Frontal cortex (tissue), 1 donor: ENCODE results near the gene JMY. TPM values are rescaled to one million over a fixed set of nuclear protein-coding genes. Genes with fewer than 3 reads are reported as not detected.

Source experiments
- small RNA-seq: library from RNA; depleted of rRNA; stranded (forward); fragments of <200 nt; gene quantifications from one replicate; pipeline ENCODE3, GENCODE V24; 2014
- total RNA-seq: library from RNA; depleted of rRNA; stranded (reverse); fragments of >200 nt; gene quantifications from one replicate; pipeline ENCODE4 v1.2.3, GENCODE V29; 2014

JMY gene
- total RNA-seq, 1 donor from 2014 or later, result 39.9 TPM

Small RNA genes within 50 kb of the gene (small RNA-seq; reads per million reads assigned to genes)
- gene AC016559.1 (not detected), gene RF00425 (not detected)

Other genes starting within 250 kb of the JMY start
- gene DMGDH, start 166.5 kb upstream of the JMY start, total RNA-seq, result 3.7 TPM
- 0.41 TPM for gene BHMT2, start 166.4 kb upstream of the JMY start, total RNA-seq
- gene BHMT, start 124.3 kb upstream of the JMY start, total RNA-seq, result 2.4 TPM